HCT116 (cell line): ENCODE measurements around the gene MATN3.

Experiments
- CTCF ChIP-seq, 3 experiments: fragments of 200-600 bp in 1 of 3; sonication (generic) in 1 of 3; IDR thresholded peaks in 2 of 3; conservative IDR thresholded peaks in 1 of 3; 2 replicates each; pipeline ENCODE4 v1.5.1; 2012 to 2017; ENCODE audit warnings: low read depth in 2 of 3, low read length in 2 of 3, antibody characterized with exemption in 1 of 3, borderline replicate concordance in 1 of 3, control low read depth in 1 of 3, mild to moderate bottlenecking in 1 of 3, mixed read lengths in 1 of 3, mixed run types in 1 of 3, moderate library complexity in 1 of 3; ENCODE audit not compliant: insufficient read depth in 1 of 3
- ELF1 ChIP-seq: IDR thresholded peaks from 2 replicates; pipeline ENCODE4 v1.6.1; 2012; ENCODE audit warnings: low read depth, borderline replicate concordance
- EZH2phosphoT487 ChIP-seq: fragments of 200-600 bp; IDR thresholded peaks from 2 replicates; pipeline ENCODE4 v1.6.1; 2018; ENCODE audit warnings: antibody characterized with exemption, borderline replicate concordance
- MAX ChIP-seq: IDR thresholded peaks from 2 replicates; pipeline ENCODE4 v1.6.1; 2012
- POLR2A ChIP-seq: IDR thresholded peaks from 2 replicates; pipeline ENCODE4 v1.7.0; 2011; ENCODE audit warnings: borderline replicate concordance; ENCODE audit not compliant: insufficient read depth, insufficient read length; ENCODE audit errors: extremely low read depth
- POLR2AphosphoS5 ChIP-seq: IDR thresholded peaks from 2 replicates; pipeline ENCODE4 v1.6.1; 2011; ENCODE audit warnings: mild to moderate bottlenecking, low read depth, low read length, moderate library complexity
- RAD21 ChIP-seq: IDR thresholded peaks from 2 replicates; pipeline ENCODE4 v1.6.1; 2012; ENCODE audit warnings: low read depth, mild to moderate bottlenecking
- SRF ChIP-seq: IDR thresholded peaks from 2 replicates; pipeline ENCODE4 v1.6.1; 2012; ENCODE audit warnings: low read depth
- TCF7L2 ChIP-seq: IDR thresholded peaks from 2 replicates; pipeline ENCODE4 v1.7.0; 2011; ENCODE audit warnings: borderline replicate concordance, inconsistent platforms; ENCODE audit not compliant: insufficient read depth, insufficient read length; ENCODE audit errors: extremely low read depth

GRCh38 chr2:19944205-19944845, 68.1 kb downstream of the MATN3 start:
- no peak for TF ChIP-seq CTCF (IDR thresholded peaks at IDR 0.05 in 2 of 3, conservative IDR thresholded peaks at IDR 0.05 in 1 of 3; ENCODE audit: borderline replicate concordance in 1 of 3, insufficient read depth in 1 of 3, low read depth in 2 of 3, low read length in 2 of 3)
- no peak for TF ChIP-seq SRF
- no peak for TF ChIP-seq POLR2AphosphoS5
- no peak for TF ChIP-seq POLR2A
- no peak for TF ChIP-seq TCF7L2
- TF ChIP-seq ELF1: no peak
- TF ChIP-seq EZH2phosphoT487: no peak
- no peak for TF ChIP-seq MAX
- TF ChIP-seq RAD21: no peak
